AG09309 (cell line): Measurements from ENCODE around the gene DHODH.
A peak's percentile ranks its signal among the peaks of the same experiment; 100 is the strongest.

ENCODE experiments used
- DNase-seq: peaks from one replicate; pipeline ENCODE4 v3.0.0-alpha.2; 2010; ENCODE audit warnings: low read depth
- H3K4me3 ChIP-seq: 2 replicates; pipeline ENCODE4 v1.5.1; 2011; ENCODE audit warnings: mild to moderate bottlenecking, low read depth, low read length, moderate library complexity; ENCODE audit not compliant: control insufficient read depth
- CTCF ChIP-seq: IDR thresholded peaks from 2 replicates; pipeline ENCODE4 v1.5.1; 2011; ENCODE audit warnings: mild to moderate bottlenecking, low read depth, low read length, inconsistent platforms; ENCODE audit not compliant: insufficient read depth, control insufficient read depth; ENCODE audit errors: missing control alignments

DHODH gene

GRCh38 chr16:72008424-72009216 lies at the start of gene DHODH:
TSS of gene DHODH (plus strand) at chr16:72008744. CDS start at chr16:72008765, 21 bp downstream.
- DNase-seq: peak; percentile 82
- no peak for TF ChIP-seq CTCF
- H3K4me3 ChIP-seq: peak within 1 kb of the TSS; percentile 100

GRCh38 chr16:71961066-71962039 lies 47.2 kb upstream of the DHODH start:
- peak; percentile 69 for DNase-seq
- no peak overlapping the region for H3K4me3 ChIP-seq
- TF ChIP-seq CTCF: peak; percentile 81

- DNase-seq: no peak
- no peak overlapping the region for H3K4me3 ChIP-seq
- no peak for TF ChIP-seq CTCF
These were observed 45.2 kb upstream of the DHODH start for GRCh38 chr16:71963125-71963875.

GRCh38 chr16:71965223-71965622 lies 43.3 kb upstream of the DHODH start:
- DNase-seq: no peak
- H3K4me3 ChIP-seq: no peak overlapping the region
- TF ChIP-seq CTCF: no peak

GRCh38 chr16:71966932-71967331 lies 41.6 kb upstream of the DHODH start:
- no peak for TF ChIP-seq CTCF
- DNase-seq: no peak

GRCh38 chr16:71969353-71969752 lies 39.2 kb upstream of the DHODH start:
- no peak for DNase-seq
- no peak overlapping the region for H3K4me3 ChIP-seq
- no peak for TF ChIP-seq CTCF

More at GRCh38 chr16:71966932-71967331, 41.6 kb upstream of the DHODH start:
- no peak overlapping the region for H3K4me3 ChIP-seq
